ENCODE data around the gene PCDHB9.
"Not testable (repeated sequence)": the region's sequence is repeated elsewhere in the genome, so short reads cannot be mapped to it uniquely, and the experiment has no call there.

Gene PCDHB9

DNA sequence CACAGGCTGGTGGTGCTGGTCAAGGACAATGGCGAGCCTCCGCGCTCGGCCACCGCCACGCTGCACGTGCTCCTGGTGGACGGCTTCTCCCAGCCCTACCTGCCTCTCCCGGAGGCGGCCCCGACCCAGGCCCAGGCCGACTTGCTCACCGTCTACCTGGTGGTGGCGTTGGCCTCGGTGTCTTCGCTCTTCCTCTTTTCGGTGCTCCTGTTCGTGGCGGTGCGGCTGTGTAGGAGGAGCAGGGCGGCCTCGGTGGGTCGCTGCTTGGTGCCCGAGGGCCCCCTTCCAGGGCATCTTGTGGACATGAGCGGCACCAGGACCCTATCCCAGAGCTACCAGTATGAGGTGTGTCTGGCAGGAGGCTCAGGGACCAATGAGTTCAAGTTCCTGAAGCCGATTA, 29.1 kb downstream of the PCDHB9 start:
- peaks cover 18% of the 10 kb centered on the region; the same call in 1 of the 2 replicates for H3K9me3 ChIP-seq (ENCODE audit: insufficient read depth, low read depth, low read length)
- not testable (repeated sequence) for H3K27ac ChIP-seq (ENCODE audit: low read length); H3K9ac ChIP-seq (ENCODE audit: low read depth, low read length); H3K4me3 ChIP-seq (ENCODE audit: low read length); H3K27me3 ChIP-seq (ENCODE audit: insufficient read depth, low read length); H3K4me1 ChIP-seq (ENCODE audit: insufficient read depth, low read length); H3K36me3 ChIP-seq (ENCODE audit: insufficient read depth, low read depth, low read length)

DNA sequence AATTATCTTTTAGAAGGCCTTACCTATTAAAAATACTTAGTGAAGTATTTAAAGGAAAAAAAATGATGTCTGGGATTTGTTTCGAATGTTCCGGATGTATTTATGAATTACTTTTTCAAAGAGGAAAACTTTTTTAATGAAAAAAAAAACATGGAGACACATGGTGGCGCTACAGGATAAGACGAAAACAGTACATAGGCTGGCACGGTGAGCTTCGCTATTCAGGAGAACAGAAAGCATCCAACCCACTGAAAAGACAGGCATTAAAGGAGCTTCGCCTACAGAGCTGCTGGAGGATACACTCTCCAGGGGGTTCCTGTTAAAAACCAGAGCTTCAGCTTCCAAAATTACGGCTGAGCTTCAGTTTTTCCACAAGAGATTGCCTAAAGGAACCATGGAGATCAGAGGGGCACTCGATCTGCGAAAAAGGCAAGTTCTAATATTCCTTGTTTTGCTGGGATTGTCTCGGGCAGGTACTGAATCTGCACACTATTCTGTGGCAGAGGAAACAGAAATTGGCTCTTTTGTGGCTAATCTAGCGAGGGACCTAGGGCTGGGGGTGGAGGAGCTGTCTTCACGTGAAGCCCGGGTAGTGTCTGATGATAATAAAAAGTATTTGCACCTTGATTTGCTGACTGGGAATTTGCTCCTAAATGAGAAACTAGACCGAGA, 36.3 kb downstream of the PCDHB9 start, which contains the start of gene PCDHB14:
Gene PCDHB14 (plus strand): TSS at position 232 of the 672 bp plus-strand sequence. CDS start 163 bp downstream, at position 395.
- Histone ChIP-seq H3K4me3 (ENCODE audit: low read length) (peak within 1 kb of the TSS; percentile 52; the same call in 1 of the 2 replicates), H3K9ac (ENCODE audit: low read depth, low read length) (peak within 1 kb of the TSS; percentile 60; the same call in 1 of the 2 replicates), H3K36me3 (ENCODE audit: insufficient read depth, low read depth, low read length) (no peaks in the 10 kb centered on the region), H3K27ac (ENCODE audit: low read length) (no peak within 1 kb of the TSS), H3K27me3 (ENCODE audit: insufficient read depth, low read length) (no peaks in the 10 kb centered on the region), H3K4me1 (ENCODE audit: insufficient read depth, low read length) (no peaks in the 10 kb centered on the region; the same call in 1 of the 2 replicates), H3K9me3 (ENCODE audit: insufficient read depth, low read depth, low read length) (peaks cover 26% of the 10 kb centered on the region; the same call in 1 of the 2 replicates)

- not testable (repeated sequence) for H3K4me3 ChIP-seq (ENCODE audit: low read length); H3K4me1 ChIP-seq (ENCODE audit: insufficient read depth, low read length); H3K27ac ChIP-seq (ENCODE audit: low read length); H3K27me3 ChIP-seq (ENCODE audit: insufficient read depth, low read length); H3K9ac ChIP-seq (ENCODE audit: low read depth, low read length); H3K36me3 ChIP-seq (ENCODE audit: insufficient read depth, low read depth, low read length)
- H3K9me3 ChIP-seq (ENCODE audit: insufficient read depth, low read depth, low read length) = peaks cover 31% of the 10 kb centered on the region; the same call in 1 of the 2 replicates
Observed at GRCh38 chr5:141224844-141225243, 37.9 kb downstream of the PCDHB9 start.

- H3K4me3 ChIP-seq (ENCODE audit: low read length) = not testable (repeated sequence)
Observed at GRCh38 chr5:141225421-141225820, 38.5 kb downstream of the PCDHB9 start.

GRCh38 chr5:141234109-141234667, 47.2 kb downstream of the PCDHB9 start:
- H3K4me1 ChIP-seq (ENCODE audit: insufficient read depth, low read length) = no peaks in the 10 kb centered on the region
- H3K9me3 ChIP-seq (ENCODE audit: insufficient read depth, low read depth, low read length) = peaks cover 65% of the 10 kb centered on the region
- H3K27me3 ChIP-seq (ENCODE audit: insufficient read depth, low read length) = no peaks in the 10 kb centered on the region
- no peak overlapping the region for H3K4me3 ChIP-seq (ENCODE audit: low read length)
- no peak overlapping the region for H3K27ac ChIP-seq (ENCODE audit: low read length)
- no peaks in the 10 kb centered on the region for H3K36me3 ChIP-seq (ENCODE audit: insufficient read depth, low read depth, low read length)
- no peak overlapping the region for H3K9ac ChIP-seq (ENCODE audit: low read depth, low read length)

More at GRCh38 chr5:141225421-141225820, 38.5 kb downstream of the PCDHB9 start:
- not testable (repeated sequence) for H3K27ac ChIP-seq (ENCODE audit: low read length); H3K27me3 ChIP-seq (ENCODE audit: insufficient read depth, low read length); H3K36me3 ChIP-seq (ENCODE audit: insufficient read depth, low read depth, low read length); H3K4me1 ChIP-seq (ENCODE audit: insufficient read depth, low read length); H3K9ac ChIP-seq (ENCODE audit: low read depth, low read length)
- H3K9me3 ChIP-seq (ENCODE audit: insufficient read depth, low read depth, low read length) = peaks cover 31% of the 10 kb centered on the region; the same call in 1 of the 2 replicates

- not testable (repeated sequence) for H3K4me3 ChIP-seq (ENCODE audit: low read length); H3K4me1 ChIP-seq (ENCODE audit: insufficient read depth, low read length); H3K27me3 ChIP-seq (ENCODE audit: insufficient read depth, low read length); H3K36me3 ChIP-seq (ENCODE audit: insufficient read depth, low read depth, low read length); H3K27ac ChIP-seq (ENCODE audit: low read length); H3K9ac ChIP-seq (ENCODE audit: low read depth, low read length)
- H3K9me3 ChIP-seq (ENCODE audit: insufficient read depth, low read depth, low read length) = peaks cover 82% of the 10 kb centered on the region
Observed at GRCh38 chr5:141235922-141236321, 49.0 kb downstream of the PCDHB9 start.

- Histone ChIP-seq H3K27me3 (ENCODE audit: insufficient read depth, low read length) (no peaks in the 10 kb centered on the region), H3K4me1 (ENCODE audit: insufficient read depth, low read length) (no peaks in the 10 kb centered on the region), H3K9ac (ENCODE audit: low read depth, low read length) (no peak overlapping the region), H3K27ac (ENCODE audit: low read length) (no peak overlapping the region), H3K4me3 (ENCODE audit: low read length) (no peak overlapping the region), H3K9me3 (ENCODE audit: insufficient read depth, low read depth, low read length) (peaks cover 85% of the 10 kb centered on the region), H3K36me3 (ENCODE audit: insufficient read depth, low read depth, low read length) (no peaks in the 10 kb centered on the region)
Observed at GRCh38 chr5:141236516-141237313, 49.8 kb downstream of the PCDHB9 start.
